TTC549 (cell line): ENCODE results near the gene MDP1.
"Not testable (repeated sequence)": the region's sequence is repeated elsewhere in the genome, so short reads cannot be mapped to it uniquely, and the experiment has no call there.

Source experiments
- FAIRE-seq: peaks from 2 replicates; lab custom pipeline; 2012; peaks lifted over from hg19 to GRCh38; lab: Jason Lieb, UNC

The MDP1 gene

DNA sequence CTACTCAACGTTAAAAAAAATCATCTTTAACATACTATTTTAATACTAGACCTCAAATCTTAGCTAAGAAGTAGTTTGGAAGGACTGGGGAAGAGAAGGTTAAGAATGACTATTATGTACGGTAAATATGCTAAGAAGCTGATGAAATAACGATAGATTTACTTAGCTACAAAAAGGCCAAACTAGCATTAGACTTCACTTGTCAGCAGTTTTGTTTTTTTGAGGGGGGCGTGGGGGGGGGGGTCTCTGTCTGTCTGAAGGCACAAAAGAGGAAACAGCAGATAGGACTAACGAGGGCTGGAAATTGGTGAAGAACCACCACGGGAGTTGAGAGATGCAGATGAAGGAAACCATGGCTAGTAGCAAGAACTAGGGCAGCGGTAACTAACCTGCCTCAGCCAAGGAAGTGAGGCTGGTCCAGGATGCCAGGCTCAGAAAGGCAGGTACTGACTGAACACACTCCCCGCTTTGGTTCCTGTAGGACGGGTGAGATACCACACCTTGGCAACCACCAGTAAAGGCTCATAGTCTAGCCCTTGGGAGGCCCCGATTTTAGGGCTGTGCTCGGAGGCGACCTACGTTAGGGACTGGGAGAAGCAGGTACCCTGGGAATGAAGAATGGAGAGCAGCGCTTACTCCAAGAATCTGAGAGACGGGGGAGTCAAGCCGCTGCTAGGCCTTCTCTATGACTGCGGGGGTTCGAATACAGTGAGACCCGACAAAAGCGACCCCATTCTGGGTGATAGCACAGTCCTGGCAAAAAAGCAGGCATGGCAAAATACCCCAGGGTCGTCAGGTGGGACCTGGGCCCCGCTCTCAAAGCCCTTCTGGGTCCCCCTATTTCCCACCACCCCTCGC is 15.6 kb upstream of the MDP1 start:
- no peak for FAIRE-seq

DNA sequence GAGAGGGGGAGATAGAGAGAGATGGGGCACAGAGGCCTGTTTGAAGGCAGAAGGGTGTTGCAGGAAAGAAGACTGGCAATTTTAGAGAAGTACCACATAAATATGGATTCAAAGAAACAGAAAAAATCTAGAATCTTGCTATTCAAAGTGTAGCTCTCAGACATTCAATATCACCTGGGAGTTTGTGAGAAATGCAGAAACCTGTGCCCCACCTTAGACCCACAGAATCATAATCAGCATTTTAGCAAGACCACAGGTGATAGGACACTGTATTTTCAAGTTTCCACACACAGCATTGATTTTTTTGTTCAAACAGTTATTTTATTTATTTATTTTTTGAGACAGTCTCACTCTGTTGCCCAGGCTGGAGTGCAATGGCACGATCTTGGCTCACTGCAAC is 13.0 kb upstream of the MDP1 start:
- no peak for FAIRE-seq

DNA sequence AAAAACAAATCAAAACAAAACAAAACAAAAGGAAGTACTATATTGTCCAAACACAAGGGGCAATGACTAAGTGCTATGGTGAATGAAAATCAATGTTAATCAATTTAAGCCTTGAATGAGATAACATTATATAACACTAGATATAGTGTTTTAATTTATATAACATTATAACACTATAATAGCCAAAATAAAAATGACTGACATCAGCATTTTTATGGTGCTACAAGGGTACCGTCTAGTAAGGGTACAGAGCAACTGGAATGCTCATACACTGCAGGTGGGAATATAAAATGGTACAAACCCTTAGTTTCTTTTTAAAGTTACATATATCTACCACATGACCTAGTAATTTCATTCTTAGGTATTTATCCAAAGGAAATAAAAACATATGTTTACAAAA is 10.6 kb upstream of the MDP1 start:
- no peak for FAIRE-seq

- no peak for FAIRE-seq
Observed at GRCh38 chr14:24224618-24225071, 8.8 kb upstream of the MDP1 start.

- FAIRE-seq, result not testable (repeated sequence)
Observed at GRCh38 chr14:24222987-24223386, 7.1 kb upstream of the MDP1 start.

DNA sequence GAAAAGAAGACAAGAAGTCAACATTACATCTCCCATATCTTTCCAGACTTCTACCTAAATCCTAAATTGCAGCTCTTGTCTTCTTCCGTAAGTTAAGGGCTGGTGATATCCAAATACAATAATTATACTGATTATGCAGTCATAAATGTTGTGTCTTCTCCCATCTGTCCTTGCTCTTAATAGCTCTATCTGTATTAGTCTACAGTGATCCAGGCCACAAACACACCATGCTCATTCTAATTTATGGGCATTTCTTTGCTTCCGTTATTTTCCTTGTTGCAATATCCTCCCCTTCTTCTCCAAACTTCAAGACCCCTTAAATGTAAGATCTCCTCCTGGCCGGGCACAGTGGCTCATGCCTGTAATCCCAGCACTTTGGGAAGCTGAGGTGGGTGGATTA is 3.7 kb upstream of the MDP1 start:
- no peak for FAIRE-seq

DNA sequence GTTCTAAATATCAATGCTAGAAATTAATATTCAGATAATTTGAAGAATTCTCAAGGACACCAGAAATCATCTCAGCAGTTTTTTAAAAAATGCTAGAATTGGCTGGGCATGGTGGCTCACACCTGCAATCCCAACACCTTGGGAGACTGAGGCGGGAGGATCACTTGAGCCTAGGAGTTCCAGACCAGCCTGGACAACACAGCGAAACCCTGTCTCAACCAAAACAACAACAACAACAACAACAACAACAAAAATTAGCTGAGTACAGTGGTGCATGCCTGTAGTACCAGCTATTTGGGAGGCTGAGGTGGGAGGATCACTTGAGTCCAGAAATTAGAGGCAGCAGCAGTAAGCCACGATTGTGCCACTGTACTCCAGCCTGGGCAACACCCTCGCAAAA is 3.2 kb upstream of the MDP1 start:
- FAIRE-seq, result no peak

- not testable (repeated sequence) for FAIRE-seq
Observed at GRCh38 chr14:24216876-24217275, 1.0 kb upstream of the MDP1 start.

DNA sequence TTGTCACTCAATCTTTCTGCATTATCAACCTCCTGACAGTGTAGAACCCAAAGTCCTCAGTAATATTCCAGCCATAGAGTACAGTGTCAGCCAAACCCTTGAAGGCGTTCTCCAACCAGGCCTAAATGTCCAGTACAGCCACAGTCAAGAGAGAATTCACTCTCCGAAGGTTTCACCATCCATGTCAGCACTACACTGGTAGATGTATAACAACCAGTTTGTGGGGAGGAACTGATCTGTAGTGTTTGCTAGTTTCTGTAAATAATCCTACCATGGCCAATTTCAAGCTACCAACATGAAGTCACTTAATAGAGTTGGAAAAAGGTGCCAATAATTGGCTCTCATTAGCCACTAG is 456 bp upstream of the MDP1 start:
- FAIRE-seq, result no peak

DNA sequence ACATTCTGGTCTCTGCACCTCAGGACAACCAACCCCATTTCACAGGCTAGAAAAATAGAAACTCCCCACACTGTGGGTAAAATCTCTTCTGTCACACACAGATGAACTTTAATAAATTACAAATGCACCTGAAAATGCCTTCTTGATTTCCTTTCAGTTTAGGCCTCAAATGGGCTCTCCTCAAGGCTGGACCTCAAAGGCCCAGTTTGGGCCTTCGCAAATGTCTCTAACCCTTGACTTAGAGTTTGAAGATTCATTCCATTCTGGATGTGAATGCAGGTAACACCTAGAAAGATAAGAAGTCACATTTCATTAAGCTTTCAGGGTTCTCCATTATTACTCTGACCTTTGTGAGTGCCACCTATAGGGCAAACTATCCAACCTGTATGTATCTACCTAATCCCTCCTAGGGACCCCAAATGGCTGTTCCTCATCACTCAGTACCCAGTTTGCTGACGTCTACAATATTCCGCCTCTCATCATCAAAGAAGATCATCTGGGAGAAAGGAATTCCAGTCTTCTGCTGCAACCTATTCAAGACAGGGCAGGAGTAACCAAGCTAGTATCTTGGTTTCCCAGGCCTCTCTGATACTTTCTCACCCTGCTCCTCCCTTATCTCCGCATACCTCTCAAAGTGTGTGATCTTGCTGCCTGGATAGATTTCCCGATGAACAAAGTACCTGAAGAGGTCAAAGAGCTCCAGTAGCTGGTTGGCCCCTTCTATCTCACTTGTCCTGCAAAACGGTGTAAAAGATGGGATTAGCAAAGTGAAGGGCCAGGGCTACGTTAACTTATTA is 1.8 kb downstream of the MDP1 start:
- no peak for FAIRE-seq

DNA sequence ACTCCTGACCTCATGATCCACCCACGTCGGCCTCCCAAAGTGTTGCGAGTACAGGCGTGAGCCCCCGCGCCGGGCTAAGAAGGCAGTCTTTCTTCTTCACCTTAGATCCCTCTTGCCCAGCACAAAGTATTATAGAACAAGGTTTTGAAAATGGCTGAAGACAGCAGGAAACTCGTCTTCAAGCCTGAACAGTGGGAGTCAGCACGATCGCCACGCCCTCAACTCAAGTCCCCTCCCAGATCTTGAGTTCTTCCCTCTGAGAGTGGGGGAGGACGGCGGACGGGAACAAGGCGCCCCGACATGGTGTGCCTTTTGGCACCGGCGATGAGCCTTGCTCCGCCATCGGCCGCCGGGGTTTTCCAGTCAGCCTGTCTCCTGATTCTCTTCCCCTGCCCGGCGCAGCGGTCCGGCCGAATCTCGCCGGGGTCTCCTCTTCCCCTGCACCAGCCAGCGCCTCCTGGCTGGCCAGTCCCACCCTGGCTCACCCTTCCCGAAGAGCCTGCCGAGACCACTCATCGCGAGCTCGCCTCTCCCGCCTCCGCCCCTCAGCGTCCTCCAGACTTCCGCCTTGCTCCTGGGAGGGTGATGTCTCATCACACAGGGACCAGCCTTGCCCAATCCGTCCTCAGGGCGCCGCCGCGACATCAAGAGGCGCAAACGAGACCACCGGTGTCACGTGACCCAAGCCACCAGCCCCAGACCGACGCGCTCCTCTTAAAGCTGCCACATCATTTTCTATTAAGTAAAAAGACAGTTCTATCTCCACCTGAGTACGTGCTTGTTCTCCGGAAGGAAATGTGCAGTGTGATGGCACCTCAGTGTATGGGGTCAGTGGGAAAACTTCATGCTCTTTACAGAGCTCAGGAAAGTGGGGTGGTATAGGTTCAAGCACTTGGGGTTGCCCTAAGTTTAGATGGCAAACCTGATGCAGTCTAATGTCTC is 2.7 kb downstream of the MDP1 start, which contains the start of gene CHMP4A:
Gene CHMP4A, minus strand, starts transcription at position 565 of the 942 bp plus-strand sequence. Its CDS starts 49 bp downstream, at position 516.
- FAIRE-seq, result peak; percentile 37

DNA sequence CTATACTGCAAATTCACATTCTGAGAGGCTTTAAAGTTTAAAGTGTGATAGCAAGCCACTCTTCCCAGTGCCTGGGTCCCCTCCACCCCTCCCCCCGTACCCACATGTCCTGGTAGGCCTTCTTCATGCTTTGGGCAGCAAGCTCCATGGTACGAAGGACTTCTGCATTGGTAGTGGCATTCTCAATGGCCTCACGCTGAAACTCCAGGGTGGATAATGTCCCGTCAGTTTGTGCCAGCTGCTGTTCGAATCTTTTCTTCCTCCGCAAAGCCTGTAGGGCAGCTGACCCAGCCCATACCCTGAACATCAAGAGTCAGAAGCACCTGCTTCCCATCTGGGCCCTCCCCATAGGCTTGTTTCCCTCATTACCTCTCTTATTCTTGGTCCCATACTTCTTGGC is 4.6 kb downstream of the MDP1 start:
- no peak for FAIRE-seq

GRCh38 chr14:24207625-24208024 is 8.2 kb downstream of the MDP1 start:
- FAIRE-seq, result no peak

GRCh38 chr14:24207104-24207551 is 8.7 kb downstream of the MDP1 start:
- no peak for FAIRE-seq

DNA sequence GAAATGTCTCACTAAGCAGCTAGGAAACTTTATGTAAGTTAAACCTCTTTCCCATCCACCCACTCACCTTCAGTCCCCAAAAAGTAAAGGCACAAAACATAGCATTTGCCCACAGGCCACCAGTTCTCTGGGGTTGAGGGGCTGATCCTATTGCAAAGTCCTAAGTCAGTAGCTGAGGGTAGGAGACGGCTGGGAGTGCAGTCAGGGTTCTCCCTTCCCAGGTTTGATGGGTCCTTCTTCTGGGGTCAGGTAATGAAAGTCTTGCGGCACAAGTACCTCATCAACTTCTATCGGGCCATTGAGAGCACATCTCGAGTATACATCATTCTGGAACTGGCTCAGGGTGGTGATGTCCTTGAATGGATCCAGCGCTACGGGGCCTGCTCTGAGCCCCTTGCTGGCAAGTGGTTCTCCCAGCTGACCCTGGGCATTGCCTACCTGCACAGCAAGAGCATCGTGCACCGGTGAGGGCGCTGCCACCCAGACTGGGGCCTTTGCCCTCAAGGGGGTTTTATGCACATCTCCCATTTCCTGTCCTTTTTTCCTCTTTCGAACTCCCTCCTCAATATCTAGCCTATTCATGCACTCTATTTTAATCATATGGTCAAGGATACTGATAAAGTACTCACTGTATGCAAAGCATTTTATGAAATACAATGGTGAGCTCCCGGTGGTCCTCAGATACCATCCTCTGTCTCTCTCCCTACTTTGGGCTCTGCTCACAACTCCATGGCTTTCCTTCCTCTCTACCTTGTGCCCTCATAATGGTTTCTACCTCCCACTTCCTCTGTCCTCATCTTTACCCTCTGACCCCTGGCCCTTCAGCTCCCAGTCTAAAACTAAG is 9.4 kb downstream of the MDP1 start:
- FAIRE-seq, result no peak

- no peak for FAIRE-seq
Observed at GRCh38 chr14:24204163-24205146, 11.4 kb downstream of the MDP1 start.

GRCh38 chr14:24203249-24203886 is 12.5 kb downstream of the MDP1 start:
- not testable (repeated sequence) for FAIRE-seq

DNA sequence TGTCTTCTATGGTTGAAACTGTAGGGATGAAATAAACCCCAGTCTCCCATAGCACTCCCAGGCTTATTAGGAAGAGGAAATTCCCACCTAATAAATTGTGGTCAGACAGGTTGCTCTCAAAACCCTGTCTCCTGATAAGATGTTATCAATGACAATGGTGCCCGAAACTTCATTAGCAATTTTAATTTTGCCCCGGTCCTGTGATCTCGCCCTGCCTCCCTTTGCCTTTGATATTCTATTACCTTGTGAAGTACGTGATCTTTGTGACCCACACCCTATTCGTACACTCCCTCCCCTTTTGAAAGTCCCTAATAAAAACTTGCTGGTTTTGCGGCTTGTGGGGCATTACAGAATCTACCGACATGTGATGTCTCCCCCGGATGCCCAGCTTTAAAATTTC is 13.3 kb downstream of the MDP1 start:
- FAIRE-seq, result not testable (repeated sequence)

DNA sequence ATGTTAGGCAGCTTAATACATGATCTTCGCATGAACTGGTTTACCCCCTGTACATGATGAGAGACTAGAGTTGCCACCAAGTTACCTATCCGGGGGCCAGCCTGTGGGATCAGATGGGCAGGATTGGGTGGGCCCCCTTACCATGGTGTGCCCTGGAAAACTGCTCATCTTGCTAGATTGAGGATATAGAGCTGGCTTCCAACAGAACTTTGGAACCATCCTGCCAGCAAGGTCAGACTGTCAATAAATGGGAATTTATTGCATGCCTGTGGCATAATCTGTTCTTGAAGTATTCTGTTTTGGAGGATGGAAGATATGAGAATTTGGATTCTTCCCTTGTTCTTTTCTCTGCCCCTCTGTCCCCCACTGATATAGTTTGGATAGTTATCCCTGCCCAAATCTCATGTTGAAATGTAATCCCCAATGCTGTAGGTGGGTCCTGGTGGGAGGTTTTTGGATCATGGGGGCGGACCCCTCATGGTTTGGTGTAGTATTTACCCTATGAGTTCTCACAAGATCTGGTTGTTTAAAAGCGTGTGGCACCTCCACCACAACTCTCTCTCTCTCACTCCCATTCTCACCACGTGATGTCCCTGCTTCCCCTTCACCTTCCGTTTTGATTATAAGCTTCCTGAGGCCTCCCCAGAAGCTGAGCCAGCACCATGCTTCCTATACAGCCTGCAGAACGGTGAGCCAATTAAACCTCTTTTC is 16.9 kb downstream of the MDP1 start:
- FAIRE-seq, result no peak
